Stimulated activated CD4-positive, alpha-beta T cell treated with anti-CD3 and anti-CD28 coated beads, Interleukin-1b, Interleukin-23, amount 100 ng/mL, for 48 hours (primary cell): ENCODE measurements around the gene SLC16A1.

Experiments used
- DNase-seq: peaks from one replicate; pipeline ENCODE4 v3.0.0-alpha.2; 2020

Gene SLC16A1

GRCh38 chr1:112878321-112878720 is 77.7 kb downstream of the SLC16A1 start:
- DNase-seq = no peak

- no peak for DNase-seq
These were observed 78.2 kb downstream of the SLC16A1 start for GRCh38 chr1:112877750-112878149.

GRCh38 chr1:112876315-112876714 is 79.7 kb downstream of the SLC16A1 start:
- no peak for DNase-seq

GRCh38 chr1:112872551-112872962 is 83.4 kb downstream of the SLC16A1 start:
- no peak for DNase-seq

- no peak for DNase-seq
These were observed 84.9 kb downstream of the SLC16A1 start for GRCh38 chr1:112870887-112871646.

- DNase-seq = no peak
These were observed 86.1 kb downstream of the SLC16A1 start for GRCh38 chr1:112869895-112870294.

GRCh38 chr1:112868191-112868590 is 87.8 kb downstream of the SLC16A1 start:
- DNase-seq = no peak

GRCh38 chr1:112866981-112867380 is 89.0 kb downstream of the SLC16A1 start:
- DNase-seq = no peak

- DNase-seq = no peak
These were observed 89.8 kb downstream of the SLC16A1 start for GRCh38 chr1:112866151-112866550.

GRCh38 chr1:112862753-112863426 is 93.1 kb downstream of the SLC16A1 start:
- no peak for DNase-seq
